ENCODE data around the gene ARHGAP26.
A peak's percentile ranks its signal among the peaks of the same experiment; 100 is the strongest.
"Not testable (repeated sequence)": the region's sequence is repeated elsewhere in the genome, so short reads cannot be mapped to it uniquely, and the experiment has no call there.

Gene ARHGAP26

DNA sequence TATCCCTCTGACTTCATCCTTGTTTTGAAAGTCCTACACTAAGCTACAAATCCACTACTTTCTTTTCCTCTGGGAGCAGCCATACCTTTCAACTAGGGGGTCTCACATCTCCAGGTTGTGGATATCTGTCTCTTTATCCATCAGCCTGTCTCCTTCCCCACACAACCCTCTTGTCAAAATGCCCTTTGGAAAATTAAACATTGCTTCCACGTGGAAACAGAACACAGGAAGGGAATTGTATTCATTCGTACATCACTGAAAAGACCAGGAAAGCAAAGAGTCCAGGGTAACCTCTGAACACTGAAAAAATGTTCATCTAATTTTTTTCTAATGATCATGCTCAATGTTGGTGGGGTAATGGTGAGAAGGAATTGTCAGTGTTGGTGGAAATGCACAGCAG, 429.7 kb downstream of the ARHGAP26 start:
- no peak for DNase-seq

DNA sequence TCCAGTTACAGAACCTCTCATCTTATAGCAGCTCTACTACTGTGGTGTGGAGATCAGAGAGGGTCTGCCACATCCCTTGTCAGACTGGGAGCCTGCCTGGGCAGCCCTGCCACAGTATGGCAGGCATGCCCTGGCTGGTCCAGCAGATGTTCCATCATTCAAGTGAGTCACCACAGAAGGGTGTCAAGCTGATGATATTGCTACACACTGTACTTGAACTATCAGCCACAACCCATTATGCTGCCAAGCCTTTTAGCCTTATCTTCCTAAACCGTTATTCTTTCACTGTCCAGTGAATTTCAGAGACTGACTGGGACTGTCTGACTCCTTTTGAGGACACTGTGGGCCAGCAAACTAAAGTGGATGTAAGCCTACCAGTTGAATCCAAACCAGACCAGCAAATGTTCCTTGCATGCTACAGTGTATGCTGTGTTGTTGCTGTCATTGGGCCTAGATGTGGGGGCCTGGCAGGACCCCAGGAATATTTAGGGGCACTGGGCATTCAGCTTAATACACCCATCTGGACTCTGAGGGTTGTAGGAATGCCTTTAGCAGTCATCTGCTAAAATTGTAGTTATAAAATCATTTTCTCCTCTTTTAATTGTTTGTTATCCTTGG, 430.7 kb downstream of the ARHGAP26 start:
- DNase-seq, result no peak

DNA sequence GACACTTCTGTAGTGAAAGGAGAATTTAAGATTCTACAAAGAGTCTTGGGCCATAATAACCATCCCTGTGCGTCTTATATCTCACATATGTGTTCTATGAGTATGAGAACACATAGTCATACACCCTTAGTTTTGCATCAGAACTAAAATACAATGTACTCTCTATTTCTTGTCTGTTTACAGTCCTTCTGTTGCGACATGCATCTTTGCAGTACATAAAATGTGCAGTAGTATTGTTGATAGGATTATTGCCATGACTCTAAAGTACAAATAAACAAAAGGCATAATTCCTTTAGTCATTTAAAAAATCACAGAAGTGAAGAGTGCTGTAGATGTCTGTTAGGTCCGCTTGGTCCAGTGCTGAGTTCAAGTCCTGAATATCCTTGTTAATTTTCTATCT, 431.4 kb downstream of the ARHGAP26 start:
- DNase-seq, result no peak

DNA sequence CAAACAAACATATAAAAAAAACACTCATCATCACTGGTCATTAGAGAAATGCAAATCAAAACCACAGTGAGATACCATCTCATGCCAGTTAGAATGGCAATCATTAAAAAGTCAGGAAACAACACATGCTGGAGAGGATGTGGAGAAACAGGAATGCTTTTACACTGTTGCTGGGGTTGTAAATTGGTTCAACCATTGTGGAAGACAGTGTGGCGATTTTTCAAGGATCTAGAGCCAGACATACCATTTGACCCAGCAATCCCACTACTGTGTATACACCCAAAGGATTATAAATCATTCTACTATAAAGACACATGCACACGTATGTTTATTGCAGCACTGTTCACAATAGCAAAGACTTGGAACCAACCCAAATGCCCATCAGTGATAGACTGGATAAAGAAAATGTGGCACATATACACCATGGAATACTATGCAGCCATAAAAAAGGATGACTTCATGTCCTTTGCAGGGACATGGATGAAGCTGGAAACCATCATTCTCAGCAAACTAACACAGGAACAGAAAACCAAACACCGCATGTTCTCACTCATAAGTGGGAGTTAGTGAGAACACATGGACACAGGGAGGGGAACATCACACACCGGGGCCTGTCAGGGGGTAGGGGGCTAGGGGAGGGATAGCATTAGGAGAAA, 433.3 kb downstream of the ARHGAP26 start:
- not testable (repeated sequence) for DNase-seq

DNA sequence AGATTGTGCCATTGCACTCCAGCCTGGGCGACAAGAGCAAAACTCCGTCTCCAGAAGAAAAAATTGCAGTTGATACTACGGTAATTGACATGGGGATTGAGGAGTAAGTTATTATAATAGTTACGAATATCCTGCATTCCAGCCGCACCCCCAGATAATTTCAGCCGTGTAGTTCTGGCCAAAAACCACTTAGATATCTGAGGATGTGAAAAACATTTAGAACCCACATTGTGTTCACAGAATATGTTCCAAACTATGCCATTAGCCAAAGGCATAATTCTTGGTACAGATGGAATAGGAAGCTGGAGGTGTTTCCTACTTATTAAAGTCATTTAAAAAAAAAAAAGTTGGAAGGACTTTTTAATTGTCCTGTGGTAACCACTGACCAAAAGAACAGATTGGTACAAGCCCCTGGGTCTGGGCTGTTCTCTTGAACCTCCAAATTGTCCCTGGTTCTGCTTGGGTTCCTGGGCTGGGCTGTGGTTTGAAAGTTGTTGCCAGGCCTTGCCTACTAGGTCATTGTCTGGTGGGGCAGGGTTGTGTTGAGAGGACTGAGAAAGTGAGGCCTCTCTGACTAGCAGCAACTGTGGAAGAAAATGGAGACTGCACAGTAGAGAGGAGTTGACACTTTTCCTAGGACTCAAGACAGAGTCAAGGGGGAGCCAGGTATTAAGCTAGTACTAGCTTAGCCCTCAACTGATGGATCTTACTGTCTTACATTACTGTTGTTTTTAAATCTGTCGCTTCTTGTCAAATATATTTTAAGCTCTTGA, 434.5 kb downstream of the ARHGAP26 start:
- DNase-seq, result no peak

DNA sequence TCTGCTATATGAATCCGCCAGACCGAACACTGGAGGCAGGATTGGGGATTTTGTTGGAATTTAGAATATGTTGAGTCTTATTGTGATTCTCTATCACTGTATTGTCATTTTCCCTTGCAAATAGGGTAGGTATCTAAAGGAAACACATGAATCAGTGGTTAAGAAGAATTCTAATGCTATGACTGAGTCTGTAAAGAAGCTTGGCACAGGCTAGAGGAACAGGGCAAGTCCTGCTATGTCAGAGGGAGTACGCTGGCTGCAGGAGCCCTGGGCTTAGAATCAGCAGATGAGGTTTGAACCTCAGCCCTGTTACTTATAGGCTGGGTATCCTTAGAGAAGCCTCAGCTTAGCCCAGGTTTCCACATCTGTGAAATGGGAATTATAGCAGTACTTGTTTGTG, 435.2 kb downstream of the ARHGAP26 start:
- no peak for DNase-seq

DNA sequence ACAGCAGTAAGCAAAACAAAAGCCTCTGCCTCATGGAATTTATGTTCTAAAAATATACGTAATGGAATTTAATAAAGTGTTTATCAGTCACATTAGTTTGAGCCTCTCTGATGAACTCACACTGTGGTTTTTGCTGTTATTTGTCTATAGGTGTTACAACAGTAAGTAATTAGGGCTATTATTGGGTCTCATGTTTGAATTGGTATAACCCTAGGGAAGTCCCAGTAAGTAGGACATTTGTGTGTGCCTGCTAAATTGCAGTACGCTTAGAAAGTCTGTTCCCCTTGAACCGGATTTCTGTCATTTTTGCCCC, 435.7 kb downstream of the ARHGAP26 start:
- no peak for DNase-seq

DNA sequence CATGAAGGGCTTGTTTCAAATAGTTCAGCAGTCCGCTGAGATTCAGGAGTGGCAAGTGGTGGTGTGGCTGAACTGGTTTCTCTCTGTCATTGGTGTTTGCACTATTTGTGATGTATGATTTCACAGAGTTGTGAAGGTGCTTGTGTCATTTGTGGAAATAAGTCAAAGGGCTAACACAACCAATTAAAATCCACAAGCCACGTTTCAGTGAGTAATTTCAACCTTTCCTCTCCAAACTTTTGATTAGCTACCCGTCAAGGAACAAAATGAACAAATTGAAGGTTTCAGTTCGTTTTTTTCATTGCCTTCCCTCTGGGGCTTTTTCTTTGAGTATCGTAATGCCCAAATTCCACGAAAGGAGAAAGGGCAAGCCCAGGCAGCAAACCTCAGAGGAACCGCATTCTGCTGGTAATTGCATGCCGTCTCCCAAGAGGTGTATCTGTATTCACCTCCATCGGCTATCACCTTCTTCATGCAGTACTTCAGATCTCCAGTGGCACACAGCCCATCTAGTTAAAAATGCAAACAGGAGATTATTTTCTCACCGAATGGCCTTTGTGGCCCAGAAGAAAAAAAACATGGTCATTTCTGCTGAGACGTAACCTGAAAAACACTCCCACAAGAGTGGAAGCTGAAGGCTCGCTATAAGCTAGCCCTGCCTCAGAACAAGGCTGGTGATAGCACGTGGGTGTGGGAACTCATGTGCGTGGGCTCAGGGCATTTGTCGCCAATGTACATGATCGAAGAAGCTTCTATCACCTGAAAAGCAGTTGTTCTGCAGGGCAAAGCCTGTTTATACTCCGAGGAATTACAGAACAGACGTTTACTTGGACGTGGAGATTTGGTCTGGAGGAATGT, 436.2 kb downstream of the ARHGAP26 start:
- DNase-seq, result no peak

DNA sequence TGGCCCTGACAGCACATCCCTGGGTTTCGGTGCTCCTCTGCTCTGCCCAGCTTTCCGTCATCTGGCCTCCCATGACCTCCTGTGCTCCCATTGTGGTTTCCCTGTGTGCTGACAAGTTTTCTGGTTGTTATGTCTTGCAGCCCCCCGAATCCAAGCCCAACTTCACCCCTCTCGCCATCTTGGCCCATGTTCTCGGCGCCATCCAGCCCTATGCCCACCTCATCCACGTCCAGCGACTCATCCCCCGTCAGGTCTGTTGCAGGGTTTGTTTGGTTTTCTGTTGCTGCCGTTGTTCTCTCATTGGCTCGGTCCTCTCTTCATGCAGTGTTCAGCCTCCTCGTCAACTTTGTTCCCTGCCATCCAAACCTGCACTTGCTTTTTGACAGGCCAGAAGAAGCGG, 436.9 kb downstream of the ARHGAP26 start:
- DNase-seq, result no peak

DNA sequence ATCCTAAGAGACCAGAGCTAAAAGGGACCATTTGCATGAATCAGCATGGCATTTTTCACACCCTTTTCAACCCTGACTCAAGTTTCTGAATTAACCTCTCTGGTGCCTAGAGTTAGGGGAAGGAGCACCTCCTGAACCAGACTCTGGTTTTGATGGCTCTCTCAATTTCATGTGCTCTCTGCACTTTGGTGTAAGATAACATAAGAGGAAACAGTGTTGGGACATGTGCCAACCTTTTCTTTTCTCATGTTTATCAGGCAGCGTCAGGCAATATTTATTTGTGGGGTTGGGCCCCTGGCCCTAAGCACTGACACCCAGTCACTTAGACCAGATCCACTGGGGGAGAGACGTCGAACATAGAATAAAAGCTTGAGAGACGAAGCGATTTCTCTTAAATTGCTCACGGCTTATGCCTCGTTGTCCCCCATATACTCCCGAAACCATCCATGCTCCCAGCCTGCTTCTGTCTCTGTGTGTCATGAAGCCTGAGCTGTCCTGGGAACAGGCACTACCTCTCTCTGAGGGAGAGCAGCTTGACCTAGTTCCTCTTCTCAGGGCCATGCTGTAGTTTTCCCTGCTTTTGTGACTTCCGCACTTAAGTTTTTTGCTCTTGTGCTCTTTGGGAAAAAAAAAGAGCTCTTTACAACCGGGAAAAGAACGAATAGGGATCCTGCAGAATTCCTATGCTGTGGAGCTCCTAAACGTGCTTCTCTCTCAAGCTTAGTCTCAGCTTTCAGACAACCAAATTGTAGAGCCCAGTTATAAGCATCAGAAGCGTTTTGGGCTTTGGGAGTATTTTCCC, 437.6 kb downstream of the ARHGAP26 start:
- DNase-seq, result no peak

DNA sequence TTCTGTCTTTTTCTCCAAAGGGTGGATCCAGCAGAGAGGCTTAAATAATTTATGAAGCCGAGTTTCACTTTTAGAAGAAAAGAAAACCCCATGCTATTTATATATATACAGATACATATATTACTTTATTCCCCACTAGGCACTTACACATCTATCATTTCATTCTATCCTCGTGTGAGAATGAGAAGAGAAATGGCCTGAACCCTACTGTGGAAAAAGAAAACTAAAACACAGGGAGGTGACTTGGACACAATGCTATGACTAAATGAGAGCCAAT, 438.1 kb downstream of the ARHGAP26 start:
- DNase-seq, result no peak

DNA sequence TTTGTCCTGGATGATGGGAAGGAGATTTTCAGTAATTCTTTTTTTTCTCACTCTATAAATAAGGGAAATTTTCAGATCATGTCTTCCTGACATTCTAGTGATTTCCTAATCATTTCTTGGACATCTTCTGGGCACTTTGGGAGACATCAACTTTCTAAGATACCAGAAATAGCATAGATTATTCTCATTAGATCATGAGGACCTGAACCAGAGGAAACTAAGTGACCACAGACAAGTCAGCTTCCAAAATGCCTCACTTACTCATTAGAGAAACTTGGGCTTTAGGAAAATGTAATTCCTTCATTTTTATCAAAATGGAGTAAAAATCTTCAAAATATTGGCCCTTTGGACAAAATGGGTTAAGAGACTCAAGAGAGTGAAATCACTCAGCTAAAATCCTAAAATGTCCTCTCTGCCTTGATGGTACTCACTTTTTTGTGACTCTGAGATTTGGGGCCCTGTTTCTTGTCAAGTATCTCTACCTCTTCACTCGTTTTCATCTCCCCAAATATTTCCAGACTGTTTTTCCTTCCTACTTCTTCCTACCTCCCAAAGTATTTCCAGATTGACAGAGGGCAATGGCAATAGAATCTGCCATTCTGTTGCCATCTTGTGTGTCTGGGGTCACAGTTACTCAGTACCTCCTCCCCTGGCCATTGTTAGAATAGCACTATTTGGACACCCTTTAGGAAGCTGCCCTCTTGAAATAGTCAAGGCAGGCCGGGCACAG, 438.8 kb downstream of the ARHGAP26 start:
- DNase-seq, result no peak

DNA sequence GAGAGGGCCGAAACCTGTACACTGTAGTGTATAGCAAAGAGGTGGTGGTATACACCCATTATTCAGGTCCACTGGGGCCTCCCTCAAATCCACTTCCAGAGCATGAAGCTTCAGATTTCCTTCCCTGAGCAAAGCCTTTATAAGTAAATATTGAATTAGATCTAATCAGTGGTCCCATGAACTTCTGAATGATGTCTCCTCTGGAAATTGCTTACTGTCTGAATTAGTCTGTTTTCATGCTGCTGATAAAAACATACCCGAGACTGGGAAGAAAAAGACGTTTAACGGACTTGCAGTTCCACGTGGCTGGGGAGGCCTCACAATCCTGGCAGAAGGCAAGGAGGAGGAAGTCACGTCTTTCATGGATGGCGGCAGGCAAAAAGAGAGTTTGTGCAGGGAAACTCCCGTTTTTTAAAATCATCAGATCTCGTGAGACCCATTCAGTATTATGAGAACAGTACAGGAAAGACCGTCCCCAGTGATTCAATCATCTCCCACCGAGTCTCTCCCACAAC, 439.8 kb downstream of the ARHGAP26 start:
- DNase-seq, result no peak

DNA sequence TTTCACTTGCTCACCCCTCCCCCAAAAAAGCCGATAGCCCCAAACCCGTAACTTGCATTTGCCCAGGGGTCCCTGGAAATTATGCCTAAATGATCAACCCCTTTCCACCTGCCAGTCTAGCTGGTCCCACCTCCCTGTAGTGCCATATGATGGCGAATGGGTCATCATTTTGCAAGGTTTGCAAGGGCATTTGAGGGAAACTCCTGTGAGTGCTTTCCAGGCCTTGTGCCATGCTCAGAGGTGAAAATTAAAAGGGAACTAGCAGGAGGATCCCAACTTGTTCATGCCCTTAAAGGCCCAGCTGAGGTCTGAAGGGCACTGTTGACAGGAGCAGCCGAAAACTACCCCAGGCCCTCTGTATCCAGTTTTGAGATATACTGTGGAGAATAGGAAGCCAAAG, 440.4 kb downstream of the ARHGAP26 start:
- DNase-seq, result no peak

DNA sequence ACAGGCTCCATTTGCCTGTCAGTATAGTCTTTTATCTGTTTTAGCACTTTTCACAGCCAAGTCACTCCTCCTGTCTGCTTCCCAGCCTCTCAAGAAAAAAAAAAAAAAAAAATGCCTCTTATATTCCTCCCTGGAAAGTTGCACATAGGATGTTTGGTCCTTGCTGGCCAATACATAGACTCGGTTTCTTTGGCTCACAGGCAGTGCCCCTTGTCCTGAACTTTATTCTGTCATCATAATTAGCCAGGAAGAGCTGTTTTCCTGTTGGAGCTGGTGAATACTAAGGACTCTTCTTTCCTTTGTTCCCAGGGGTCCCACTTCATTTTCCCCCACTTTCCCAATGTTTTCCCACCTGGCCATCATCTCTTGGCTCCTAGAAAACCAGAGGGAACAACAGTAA, 442.1 kb downstream of the ARHGAP26 start:
- DNase-seq, result no peak

DNA sequence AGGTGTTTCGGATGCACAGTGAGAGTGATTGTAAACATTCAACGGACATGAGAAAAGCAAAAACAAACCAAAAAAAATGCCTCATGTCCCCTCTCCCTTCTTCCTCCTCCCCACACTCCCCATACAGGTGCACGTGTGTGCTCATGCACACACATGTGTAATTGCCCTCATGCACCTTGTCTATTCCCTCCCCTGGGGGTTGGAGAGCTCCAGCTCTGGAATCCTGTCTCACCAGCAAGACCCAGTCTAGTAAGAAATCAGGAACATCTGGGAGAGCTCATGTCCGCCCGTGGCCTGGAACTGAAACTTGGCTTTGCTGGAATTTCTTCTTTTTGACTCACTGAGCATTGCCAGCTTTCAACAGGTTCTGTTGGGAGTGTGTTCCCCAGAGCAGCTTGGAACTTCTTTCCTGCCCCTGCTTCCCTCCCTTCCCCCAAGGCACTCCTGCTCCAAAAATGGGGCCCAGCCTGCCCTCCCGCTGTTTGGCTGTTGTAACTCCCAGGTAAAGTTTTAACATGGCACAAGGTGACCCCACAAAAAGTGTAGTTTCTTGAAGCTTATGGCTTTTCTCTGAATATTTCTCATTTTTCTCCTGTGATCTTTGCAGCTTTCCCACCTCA, 443.2 kb downstream of the ARHGAP26 start:
- DNase-seq, result no peak

DNA sequence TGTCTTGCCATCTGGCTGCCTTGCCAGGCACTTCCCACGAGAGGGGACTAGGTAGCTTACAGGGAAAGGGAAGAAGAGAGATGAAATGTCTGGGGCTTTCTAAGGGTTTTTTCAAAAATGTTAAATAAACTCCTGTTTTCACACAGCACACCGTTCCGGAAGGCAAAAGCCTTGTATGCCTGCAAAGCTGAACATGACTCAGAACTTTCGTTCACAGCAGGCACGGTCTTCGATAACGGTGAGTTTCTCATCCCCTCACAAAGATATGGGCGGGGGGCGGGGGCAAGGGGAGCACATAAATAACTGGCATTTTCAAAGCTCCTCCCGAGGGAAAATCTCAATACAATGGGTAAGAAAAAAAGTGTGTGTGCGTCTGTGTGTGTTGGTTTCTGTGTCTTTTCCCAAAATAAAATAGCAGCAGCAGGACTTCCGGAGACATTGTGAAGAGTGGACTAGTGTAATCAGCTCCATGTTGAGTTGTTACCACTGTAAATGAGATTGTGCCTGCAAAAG, 443.7 kb downstream of the ARHGAP26 start:
- DNase-seq, result peak in 1 of 2 experiments; percentile 35

DNA sequence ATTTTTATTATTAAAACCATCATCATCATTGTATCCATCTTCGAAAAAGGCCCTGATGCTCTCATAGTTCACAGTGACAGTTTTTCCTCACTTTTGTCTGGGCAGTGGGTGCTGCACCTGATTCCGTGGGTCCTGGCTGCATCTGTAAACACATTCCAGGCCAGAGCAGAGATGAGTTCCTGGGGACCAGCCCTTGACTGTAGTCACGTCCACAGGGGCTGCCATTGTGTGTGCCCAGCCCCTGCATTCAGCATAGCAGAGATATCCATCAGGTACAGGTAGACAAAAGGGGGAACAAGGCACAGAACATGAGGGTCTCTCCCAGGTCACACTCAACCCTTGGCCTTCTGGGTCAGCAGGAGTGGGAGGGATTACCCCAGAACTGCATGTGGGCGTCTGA, 444.3 kb downstream of the ARHGAP26 start:
- DNase-seq, result no peak

DNA sequence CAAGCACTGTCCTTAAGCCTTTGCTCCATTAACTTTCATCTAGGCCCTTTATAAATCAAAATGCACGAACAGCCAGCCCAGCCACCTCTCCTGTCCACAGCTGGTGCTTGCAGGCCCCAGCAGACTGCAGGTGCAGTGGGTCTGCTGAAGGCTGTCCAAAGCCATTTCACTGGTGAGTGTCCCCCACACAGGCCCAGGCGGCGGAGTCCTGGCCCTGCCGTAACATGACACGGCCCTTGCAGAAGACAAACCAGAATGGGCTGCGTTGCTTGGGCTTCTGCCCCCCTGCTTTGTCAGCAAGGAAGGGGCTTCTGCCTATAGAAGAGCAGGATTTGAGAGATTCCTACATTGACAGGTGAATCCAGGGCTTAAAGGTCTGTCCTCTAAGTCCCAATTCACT, 444.7 kb downstream of the ARHGAP26 start:
- DNase-seq, result no peak

DNA sequence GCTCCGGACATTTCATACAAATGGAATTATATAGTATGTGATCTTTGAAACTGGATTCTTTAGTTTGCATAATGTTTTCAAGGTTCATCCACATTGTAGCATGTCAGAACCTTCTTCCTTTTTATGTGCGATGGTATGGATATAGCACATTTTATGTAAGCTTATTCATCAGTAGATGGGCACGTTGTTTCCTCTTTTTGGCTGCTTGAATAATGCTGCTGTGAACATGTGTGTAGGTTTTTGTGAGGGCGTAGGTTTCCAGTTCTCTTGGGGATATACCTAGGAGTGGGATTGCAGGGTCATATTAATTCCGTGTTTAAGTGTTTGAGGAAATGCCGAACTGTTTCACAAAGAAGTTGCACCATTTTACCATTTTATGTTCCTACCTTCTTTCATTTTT, 445.5 kb downstream of the ARHGAP26 start:
- DNase-seq, result no peak

DNA sequence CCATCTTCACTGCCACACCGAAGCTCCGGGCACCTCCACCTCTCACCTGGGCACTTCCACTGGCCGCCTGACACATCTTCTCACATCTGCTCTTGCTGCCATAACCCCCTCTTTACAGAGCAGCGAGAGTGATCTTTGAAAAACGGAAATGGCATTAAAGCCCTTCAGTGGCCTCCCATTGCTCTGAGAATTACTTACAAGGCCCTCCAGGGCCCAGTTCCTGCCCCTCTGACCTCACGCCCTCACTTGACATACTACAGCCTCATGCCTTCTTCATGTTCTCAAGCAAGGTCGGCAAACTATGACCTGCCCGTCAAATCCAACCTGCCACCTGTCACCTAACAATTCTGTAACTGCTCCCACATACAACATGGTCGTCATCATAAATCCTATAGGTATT, 446.0 kb downstream of the ARHGAP26 start:
- DNase-seq, result no peak
